Skeletal muscle tissue (tissue), 4 donors: ENCODE measurements around the gene ZACN. TPM values are rescaled to one million over a fixed set of nuclear protein-coding genes. Genes with fewer than 3 reads are reported as not detected.
A peak's percentile ranks its signal among the peaks of the same experiment; 100 is the strongest.

Experiments used
- H3K27ac ChIP-seq: one replicate; pipeline ENCODE4 v1.7.0; 2013; ENCODE audit warnings: mild to moderate bottlenecking, low read depth, low read length, inconsistent platforms
- H3K27me3 ChIP-seq, 3 donors: one replicate each; pipeline ENCODE4 v1.7.0; 2013; ENCODE audit warnings: low read length in 3 of 3; ENCODE audit not compliant: control insufficient read depth in 3 of 3, insufficient read depth in 3 of 3
- H3K36me3 ChIP-seq, 3 donors: one replicate each; pipeline ENCODE4 v1.7.0; 2013; ENCODE audit warnings: low read length in 3 of 3; ENCODE audit not compliant: control insufficient read depth in 3 of 3, insufficient read depth in 3 of 3
- H3K4me1 ChIP-seq, 3 donors: one replicate each; pipeline ENCODE4 v1.7.0; 2013; ENCODE audit warnings: low read length in 3 of 3, mild to moderate bottlenecking in 3 of 3; ENCODE audit not compliant: control insufficient read depth in 3 of 3, insufficient read depth in 3 of 3
- H3K4me3 ChIP-seq, 3 donors: one replicate each; pipeline ENCODE4 v1.7.0; 2013; ENCODE audit warnings: low read length in 3 of 3
- H3K9ac ChIP-seq, 3 donors: one replicate each; pipeline ENCODE4 v1.7.0; 2013; ENCODE audit warnings: low read length in 3 of 3, mild to moderate bottlenecking in 3 of 3, moderate library complexity in 2 of 3, low read depth in 1 of 3
- H3K9me3 ChIP-seq, 3 donors: one replicate each; pipeline ENCODE4 v1.7.0; 2013; ENCODE audit warnings: low read length in 3 of 3; ENCODE audit not compliant: control insufficient read depth in 3 of 3
- total RNA-seq: library from RNA; depleted of rRNA; stranded (reverse); fragments of >200 nt; gene quantifications from one replicate; pipeline ENCODE4 v1.2.3, GENCODE V29; 2014
- donor health status: Osteomylitis.

Gene ZACN
- total RNA-seq, 1 donor from 2014 or later: not detected

- Histone ChIP-seq H3K27ac (no peak overlapping the region), H3K9me3 (no peaks in the 10 kb centered on the region), H3K9ac (no peak overlapping the region), H3K36me3 (peaks cover 46 to 55% (median 55%) of the 10 kb centered on the region in 3 donors), H3K4me3 (no peak overlapping the region), H3K4me1 (peaks cover 7 to 10% (median 8%) of the 10 kb centered on the region in 3 donors), H3K27me3 (no peaks in the 10 kb centered on the region)
Observed at GRCh38 chr17:76097716-76098295, 18.8 kb downstream of the ZACN start.

GRCh38 chr17:76102944-76103273 is 23.9 kb downstream of the ZACN start:
- Histone ChIP-seq H3K4me1 (peaks cover 15 to 19% (median 16%) of the 10 kb centered on the region in 3 donors), H3K4me3 (peak overlapping the region; percentile 72 to 95 (median 83)), H3K9ac (peak overlapping the region; percentile 71 to 91 (median 76)), H3K27me3 (no peaks in the 10 kb centered on the region), H3K36me3 (peaks cover 18 to 22% (median 19%) of the 10 kb centered on the region in 3 donors), H3K27ac (peak overlapping the region; percentile 69), H3K9me3 (no peaks in the 10 kb centered on the region)

- peak within 1 kb of the TSS; percentile 72 to 95 (median 83) for H3K4me3 ChIP-seq
- peak within 1 kb of the TSS; percentile 71 to 91 (median 83) for H3K9ac ChIP-seq
- H3K4me1 ChIP-seq: peaks cover 15 to 19% (median 16%) of the 10 kb centered on the region in 3 donors
- peaks cover 18 to 22% (median 19%) of the 10 kb centered on the region in 3 donors for H3K36me3 ChIP-seq
- no peaks in the 10 kb centered on the region for H3K9me3 ChIP-seq
- H3K27ac ChIP-seq: peak within 1 kb of the TSS; percentile 69
- H3K27me3 ChIP-seq: no peaks in the 10 kb centered on the region
Observed at GRCh38 chr17:76103274-76104139, 24.5 kb downstream of the ZACN start, which contains the start of gene EXOC7. TSS of gene EXOC7 (minus strand) at chr17:76103787. CDS start at chr17:76103692, 95 bp downstream.

DNA sequence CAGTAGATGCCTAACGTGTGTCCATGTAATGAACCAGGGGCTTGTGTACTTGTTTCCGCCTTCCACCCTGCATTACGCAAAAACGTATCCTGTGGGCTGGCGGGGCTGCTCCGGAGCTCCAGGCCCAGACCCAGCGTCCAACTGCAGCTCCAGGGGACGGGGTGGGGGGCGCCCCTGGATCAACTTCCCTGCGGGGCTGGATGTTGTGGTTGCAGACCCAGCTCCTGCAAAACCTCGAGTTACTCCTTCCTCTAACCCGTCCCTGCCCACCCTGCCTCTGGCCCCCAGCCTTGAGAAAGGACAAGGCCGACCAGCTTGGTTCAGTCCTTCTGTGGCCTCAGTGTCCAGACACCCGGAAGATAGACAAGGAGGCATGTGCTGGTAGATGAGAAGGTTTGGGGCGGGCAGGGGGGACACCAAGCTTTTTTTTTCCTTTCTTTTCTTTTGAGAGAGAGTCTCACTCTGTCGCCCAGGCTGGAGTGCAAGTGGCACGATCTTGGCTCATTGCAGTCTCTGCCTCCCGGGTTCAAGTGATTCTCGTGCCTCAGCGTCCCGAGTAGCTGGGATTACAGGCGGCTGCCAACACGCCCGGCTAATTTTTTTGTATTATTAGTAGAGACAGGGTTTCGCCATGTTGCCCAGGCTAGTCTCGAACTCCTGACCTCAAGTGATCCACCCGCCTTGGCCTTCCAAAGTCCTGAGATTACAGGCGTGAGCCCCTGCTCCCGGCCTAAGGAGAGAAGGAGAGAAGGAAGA is 25.3 kb downstream of the ZACN start:
- H3K27me3 ChIP-seq: no peaks in the 10 kb centered on the region
- peaks cover 15 to 19% (median 16%) of the 10 kb centered on the region in 3 donors for H3K4me1 ChIP-seq
- peak overlapping the region; percentile 69 for H3K27ac ChIP-seq
- H3K36me3 ChIP-seq: peaks cover 18 to 22% (median 19%) of the 10 kb centered on the region in 3 donors
- H3K9ac ChIP-seq: peak overlapping the region; percentile 71 to 91 (median 83)
- peak overlapping the region; percentile 72 to 95 (median 83) for H3K4me3 ChIP-seq
- H3K9me3 ChIP-seq: no peaks in the 10 kb centered on the region

- H3K4me1 ChIP-seq: peaks cover 15 to 19% (median 16%) of the 10 kb centered on the region in 3 donors
- no peak overlapping the region for H3K4me3 ChIP-seq
Observed at GRCh38 chr17:76104896-76105231, 25.9 kb downstream of the ZACN start.

DNA sequence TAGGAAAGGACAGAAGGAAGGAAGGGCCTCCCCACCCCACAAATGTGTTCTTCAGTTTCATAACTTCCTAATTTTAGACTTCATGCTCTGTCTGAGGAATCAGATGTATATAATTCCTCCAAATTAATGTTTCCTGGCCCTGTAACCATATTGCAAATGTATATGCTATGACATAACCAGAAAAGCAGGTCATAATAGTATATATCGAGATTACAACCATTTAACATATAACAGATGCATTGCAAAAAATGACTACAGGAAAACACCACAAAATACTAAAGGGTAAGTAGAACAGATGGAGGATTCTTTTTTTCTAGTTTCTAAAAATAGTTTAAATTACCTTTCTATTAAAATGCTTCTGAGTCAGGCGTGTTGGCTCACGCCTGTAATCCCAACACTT is 27.7 kb downstream of the ZACN start:
- H3K4me1 ChIP-seq: peaks cover 15 to 19% (median 16%) of the 10 kb centered on the region in 3 donors
- no peak overlapping the region for H3K27ac ChIP-seq
- H3K9me3 ChIP-seq: no peaks in the 10 kb centered on the region
- no peaks in the 10 kb centered on the region for H3K27me3 ChIP-seq
- no peak overlapping the region for H3K9ac ChIP-seq
- H3K36me3 ChIP-seq: peaks cover 1 to 8% (median 2%) of the 10 kb centered on the region in 3 donors
- H3K4me3 ChIP-seq: no peak overlapping the region

More at GRCh38 chr17:76104896-76105231, 25.9 kb downstream of the ZACN start:
- H3K9me3 ChIP-seq: no peaks in the 10 kb centered on the region
- peaks cover 12 to 20% (median 13%) of the 10 kb centered on the region in 3 donors for H3K36me3 ChIP-seq
- H3K27me3 ChIP-seq: no peaks in the 10 kb centered on the region
- H3K9ac ChIP-seq: no peak overlapping the region
- H3K27ac ChIP-seq: no peak overlapping the region

DNA sequence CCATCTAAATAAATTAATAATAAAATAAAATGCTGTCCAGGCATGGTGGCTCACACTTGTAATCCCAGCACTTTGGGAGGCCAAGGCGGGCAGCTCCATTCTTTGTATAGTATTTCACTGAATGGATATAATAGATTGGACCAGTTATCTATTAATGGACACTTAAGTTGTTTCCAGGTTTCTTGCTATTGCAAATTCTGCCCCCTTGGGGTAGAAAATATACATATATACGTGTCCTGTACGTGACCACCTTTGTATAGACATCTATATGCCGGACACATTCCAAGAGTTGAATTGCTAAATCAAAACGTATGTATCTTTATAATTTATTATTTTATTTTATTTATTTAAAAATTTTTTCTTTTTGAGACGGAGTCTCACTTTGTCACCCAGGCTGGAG is 28.5 kb downstream of the ZACN start:
- H3K4me3 ChIP-seq: no peak overlapping the region
- H3K9me3 ChIP-seq: no peaks in the 10 kb centered on the region
- H3K9ac ChIP-seq: no peak overlapping the region
- H3K27me3 ChIP-seq: no peaks in the 10 kb centered on the region
- H3K36me3 ChIP-seq: peaks cover 0 to 2% (median 0%) of the 10 kb centered on the region in 3 donors
- no peak overlapping the region for H3K27ac ChIP-seq
- peaks cover 7 to 15% (median 12%) of the 10 kb centered on the region in 3 donors for H3K4me1 ChIP-seq

DNA sequence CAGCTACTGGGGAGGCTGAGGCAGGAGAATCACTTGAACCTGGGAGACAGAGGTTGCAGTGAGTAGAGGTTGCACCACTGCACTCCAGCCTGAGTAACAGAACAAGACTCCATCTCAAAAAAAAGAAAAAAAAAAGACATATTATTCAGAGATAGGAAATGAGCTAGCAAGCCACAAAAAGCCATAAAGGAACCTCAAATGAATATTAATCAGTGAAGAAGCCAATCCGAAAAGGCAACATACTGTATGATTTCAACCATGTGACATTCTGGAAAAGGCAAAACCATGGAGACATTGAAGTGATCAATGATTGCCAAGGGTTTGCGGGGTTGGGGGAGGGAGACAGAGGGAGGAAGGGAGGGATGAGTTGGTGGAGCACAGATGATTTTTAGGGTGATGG is 33.0 kb downstream of the ZACN start:
- Histone ChIP-seq H3K36me3 (no peaks in the 10 kb centered on the region), H3K4me1 (no peaks in the 10 kb centered on the region), H3K9ac (no peak overlapping the region), H3K9me3 (no peaks in the 10 kb centered on the region), H3K4me3 (no peak overlapping the region), H3K27me3 (no peaks in the 10 kb centered on the region), H3K27ac (no peak overlapping the region)

DNA sequence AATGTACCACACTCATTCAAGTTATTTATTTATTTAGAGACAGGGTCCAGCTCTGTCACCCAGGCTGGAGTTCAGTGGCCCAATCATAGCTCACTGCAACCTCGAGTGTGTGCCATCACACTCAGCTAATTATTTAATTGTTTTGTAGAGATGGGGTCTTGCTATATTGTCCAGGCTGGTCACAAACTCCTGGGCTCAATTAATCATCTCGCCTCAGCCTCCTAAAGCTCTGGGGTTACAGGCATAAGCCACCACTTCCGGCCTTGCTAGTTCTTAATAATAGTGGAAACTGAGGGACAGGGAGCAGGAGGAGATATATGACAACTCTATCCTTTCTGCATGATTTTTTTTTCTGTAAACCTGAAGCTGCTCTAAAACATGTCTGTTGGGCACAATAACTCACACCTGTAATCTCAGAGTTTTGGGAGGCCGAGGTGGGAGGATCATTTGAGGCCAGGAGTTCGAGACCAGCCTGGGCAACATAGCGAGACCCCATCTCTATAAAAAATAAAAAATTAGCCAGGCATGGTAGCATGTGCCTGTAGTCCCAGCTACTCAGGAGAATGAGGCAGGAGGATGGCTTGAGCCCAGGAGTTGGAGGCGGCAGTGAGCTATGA is 36.3 kb downstream of the ZACN start:
- Histone ChIP-seq H3K4me1 (no peaks in the 10 kb centered on the region), H3K36me3 (no peaks in the 10 kb centered on the region), H3K27me3 (no peaks in the 10 kb centered on the region), H3K9ac (no peak overlapping the region), H3K9me3 (no peaks in the 10 kb centered on the region), H3K27ac (no peak overlapping the region), H3K4me3 (no peak overlapping the region)
